Stimulated activated CD8-positive, alpha-beta memory T cell treated with anti-CD3 and anti-CD28 coated beads, Interleukin-4, amount 100 ng/mL, for 24 hours (primary cell): ENCODE data around the gene MVB12B.
"Not testable (repeated sequence)": the region's sequence is repeated elsewhere in the genome, so short reads cannot be mapped to it uniquely, and the experiment has no call there.

Experiments used
- DNase-seq: peaks from one replicate; pipeline ENCODE4 v3.0.0-alpha.2; 2020; ENCODE audit warnings: low read depth

MVB12B gene

DNA sequence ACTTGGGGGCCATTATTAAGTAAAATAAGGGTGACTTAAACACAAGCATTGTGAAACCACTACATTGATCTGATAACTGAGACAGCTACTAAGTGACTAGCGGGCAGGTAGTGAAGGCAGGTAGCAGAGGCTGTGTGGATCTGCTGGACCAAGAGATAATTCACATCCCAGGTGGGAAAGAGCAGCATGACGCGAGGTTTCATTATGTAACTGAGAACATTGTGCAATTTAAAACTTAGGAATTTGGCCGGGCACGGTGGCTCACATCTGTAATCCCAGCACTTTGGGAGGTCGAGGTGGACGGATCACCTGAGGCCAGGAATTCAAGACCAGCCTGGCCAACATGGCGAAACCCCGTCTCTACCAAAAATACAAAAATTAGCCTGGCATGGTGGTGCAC, 213.8 kb downstream of the MVB12B start:
- not testable (repeated sequence) for DNase-seq

DNA sequence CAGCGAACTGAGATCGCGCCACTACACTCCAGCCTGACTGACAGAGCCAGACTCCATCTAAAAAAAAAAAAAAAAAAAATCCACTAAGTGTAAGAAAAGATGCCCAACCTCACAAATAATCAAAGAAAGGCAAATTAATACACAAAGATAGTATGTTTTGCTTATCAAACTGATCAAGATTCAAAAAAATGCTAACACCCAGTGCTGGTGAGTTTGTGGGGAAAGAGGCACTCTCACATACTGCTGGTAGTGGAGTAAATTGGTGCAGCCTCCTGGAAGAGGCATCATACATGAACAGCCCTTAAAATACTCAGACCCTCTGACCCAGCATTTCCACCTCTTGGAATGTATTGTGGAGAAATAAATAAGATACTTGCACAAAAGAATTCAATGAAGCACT, 216.9 kb downstream of the MVB12B start:
- no peak for DNase-seq

DNA sequence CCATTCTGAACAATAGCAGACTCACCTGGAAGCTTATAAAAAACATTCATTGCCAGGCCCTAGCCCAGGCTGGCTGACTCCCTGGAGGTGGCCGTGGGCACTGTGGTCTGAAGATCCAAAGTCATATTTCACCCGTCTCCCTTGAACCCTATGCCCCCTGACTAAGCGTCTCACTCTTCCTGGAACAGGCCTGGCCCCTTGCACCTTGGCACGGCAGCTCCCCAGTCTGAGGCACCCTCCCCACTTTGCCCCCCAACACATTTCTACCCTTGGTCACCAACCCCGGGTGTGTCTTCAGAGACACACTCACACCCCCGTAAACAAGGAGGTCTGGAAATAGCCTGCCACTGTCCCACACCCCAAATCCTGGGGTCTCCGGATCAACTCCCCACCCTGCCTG, 218.5 kb downstream of the MVB12B start:
- no peak for DNase-seq

DNA sequence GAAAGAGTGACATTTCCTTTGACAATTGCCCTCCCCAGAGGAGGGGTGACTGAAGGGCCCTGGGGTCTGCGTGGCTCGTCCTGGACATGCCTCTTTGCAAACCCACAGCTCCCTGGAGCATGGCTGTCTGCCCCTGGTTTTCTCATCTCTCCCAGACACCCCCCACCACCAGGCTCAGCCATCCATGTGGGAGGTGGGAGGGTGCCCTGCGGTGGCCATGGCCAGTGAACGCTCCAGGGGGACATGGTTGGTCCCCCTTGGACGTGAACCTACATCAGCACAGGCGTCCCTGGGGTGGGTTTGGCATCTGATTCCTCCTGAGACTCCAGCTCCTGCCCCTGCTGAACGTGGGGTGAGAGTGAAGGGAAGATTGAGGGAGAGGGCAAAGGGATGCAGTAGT, 219.4 kb downstream of the MVB12B start:
- no peak for DNase-seq

DNA sequence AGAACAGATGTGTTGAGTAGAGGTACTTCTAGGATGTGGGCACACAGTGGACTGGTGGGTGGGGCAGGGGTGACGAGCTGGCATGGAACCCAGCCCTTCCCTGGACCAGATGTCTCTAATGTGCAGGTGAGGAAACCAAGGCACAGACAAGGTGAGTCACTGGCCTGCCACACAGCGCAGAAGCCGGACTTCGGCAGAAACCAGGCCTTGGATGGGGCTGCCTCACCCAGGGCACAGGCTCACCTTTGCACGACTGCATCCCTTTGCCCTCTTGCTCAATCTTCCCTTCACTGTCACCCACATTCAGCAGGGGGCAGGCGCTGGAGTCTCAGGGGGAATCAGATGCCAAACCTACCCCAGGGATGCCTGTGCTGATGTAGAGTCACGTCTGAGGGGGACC, 221.7 kb downstream of the MVB12B start:
- no peak for DNase-seq

DNA sequence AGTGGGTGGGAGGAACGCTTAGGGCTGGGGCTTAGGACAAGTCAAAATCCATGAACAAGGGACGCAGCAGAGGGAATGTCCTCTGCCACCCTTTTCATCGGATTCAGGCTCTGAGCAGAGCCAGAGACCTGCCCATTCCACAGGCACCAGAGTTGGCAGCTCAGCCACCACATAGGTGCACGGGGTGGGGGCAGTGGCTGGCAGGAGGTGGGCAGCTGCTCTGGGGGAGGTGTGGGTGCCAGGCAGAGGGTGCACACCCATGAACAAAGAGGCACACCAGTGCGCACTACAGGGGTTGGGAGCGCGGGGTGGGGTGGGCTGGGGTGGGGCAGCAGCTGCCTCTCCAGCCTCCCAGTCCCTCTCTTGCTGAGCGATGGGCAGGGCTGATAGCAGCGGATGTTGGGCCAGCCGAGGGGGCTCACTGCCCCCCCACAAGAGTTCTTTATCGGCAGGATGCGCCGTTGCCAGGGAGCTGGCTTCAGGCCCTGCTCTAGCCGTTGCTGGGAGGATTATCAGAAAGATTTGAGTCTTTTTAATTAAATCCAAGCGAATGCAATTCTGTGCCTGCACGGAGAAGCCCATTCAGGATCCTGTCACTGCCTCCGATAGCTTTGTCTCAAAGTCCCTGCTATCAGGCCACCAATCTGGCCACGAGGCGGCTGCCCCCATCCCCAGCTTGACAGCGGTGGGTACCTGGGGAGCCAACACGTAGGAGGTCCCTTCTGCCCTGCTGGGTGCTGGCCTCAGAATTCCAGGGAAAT, 222.8 kb downstream of the MVB12B start:
- DNase-seq: no peak

DNA sequence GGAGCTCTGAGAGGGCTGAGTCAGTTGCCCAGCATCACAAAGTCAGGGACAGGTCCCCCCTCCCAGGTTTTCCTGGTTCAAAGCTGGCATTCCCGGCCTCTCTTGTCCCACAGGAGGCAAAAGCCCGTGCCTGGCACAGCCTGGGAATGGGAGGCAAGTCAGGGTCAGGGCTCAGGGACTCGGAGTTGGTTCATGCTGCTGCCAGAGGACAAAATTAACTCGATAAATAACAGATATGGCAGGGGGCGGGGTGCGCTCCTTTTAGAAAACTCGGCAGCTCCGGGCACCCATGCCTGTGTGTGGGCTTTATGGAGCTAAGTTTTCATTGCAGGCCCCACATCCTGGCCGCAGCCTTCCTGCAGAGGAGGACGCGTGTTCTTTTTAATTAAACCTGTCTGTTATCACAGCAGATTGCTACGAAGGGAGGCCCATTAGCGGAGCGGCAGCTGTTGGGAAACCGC, 224.3 kb downstream of the MVB12B start:
- DNase-seq: no peak

DNA sequence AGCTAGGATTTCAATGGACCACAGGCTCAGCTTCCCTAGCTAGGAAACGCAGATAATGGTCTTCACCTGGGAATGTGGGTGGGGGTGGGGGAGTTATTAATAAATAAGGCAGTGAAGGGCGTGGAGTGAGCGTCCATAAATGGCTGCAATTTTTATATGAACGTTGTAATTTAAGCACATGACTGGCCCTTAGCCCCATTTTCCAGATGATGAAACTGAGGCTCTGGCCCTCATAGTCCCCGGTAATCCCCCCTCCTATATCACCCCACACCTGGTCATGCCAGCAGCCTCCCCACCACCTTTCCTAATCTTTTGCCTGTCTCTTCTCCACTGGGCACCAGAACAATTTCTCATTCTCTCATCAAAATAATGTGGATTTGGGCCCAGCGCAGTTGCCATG, 225.2 kb downstream of the MVB12B start:
- DNase-seq: no peak

DNA sequence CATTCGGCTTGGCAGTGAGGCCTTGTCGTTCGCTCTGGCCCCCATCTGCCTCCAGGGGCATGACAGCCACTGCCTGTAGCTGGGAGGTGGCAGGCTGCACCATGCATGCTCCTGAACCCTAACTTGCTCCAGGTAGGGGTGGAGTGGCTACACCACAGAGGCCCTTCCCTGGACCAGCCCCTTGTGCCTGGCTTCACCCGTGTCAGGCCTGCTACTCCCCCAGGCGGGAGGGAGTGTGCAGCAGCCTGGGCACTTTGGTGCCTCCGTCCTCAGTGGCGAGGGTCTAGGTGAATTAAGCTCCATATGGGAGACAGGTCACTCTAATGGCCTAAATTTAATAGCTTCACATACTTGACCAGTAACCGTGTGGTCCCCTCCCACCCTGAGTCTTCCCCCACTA, 227.7 kb downstream of the MVB12B start:
- DNase-seq: no peak

DNA sequence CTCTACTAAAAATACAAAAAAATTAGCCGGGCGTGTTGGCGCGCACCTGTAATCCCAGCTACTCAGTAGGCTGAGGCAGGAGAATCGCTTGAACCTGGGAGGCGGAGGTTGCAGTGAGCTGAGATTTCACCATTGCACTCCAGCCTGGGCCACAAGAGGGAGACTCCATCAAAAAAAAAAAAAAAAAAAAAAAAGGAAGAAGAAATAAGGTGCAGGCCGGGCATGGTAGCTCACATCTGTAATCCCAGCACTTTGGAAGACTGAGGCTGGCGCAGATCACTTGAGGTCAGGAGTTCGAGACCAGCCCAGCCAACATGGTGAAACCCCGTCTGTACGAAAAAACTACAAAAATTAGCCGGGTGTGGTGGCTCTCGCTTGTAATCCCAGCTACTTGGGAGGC, 228.8 kb downstream of the MVB12B start:
- DNase-seq: not testable (repeated sequence)
